NB4 (cell line): ENCODE results near the gene CAMK2B.

Experiments
- DNase-seq: peaks from one replicate; pipeline ENCODE4 v3.0.0; 2010; ENCODE audit warnings: low read depth
- H3K4me3 ChIP-seq: one replicate; pipeline ENCODE4 v1.5.1; 2011; ENCODE audit warnings: mild to moderate bottlenecking, low read depth, low read length, moderate library complexity
- MYC ChIP-seq: IDR thresholded peaks from 2 replicates; pipeline ENCODE4 v1.6.1; 2011; ENCODE audit warnings: low read depth, low read length
- POLR2A ChIP-seq: IDR thresholded peaks from 2 replicates; pipeline ENCODE4 v1.6.1; 2011; ENCODE audit warnings: mild to moderate bottlenecking; ENCODE audit not compliant: insufficient read length; ENCODE audit errors: extremely low read depth
- TF ChIP-seq, protein P1 (sequence below): IDR thresholded peaks from 2 replicates; pipeline ENCODE4 v1.6.1; 2011; ENCODE audit warnings: low read depth, low read length
- TF ChIP-seq, protein P2 (sequence below): IDR thresholded peaks from one replicate; pipeline ENCODE4 v1.5.1; 2012; ENCODE audit warnings: low read depth, low read length

Gene CAMK2B

DNA sequence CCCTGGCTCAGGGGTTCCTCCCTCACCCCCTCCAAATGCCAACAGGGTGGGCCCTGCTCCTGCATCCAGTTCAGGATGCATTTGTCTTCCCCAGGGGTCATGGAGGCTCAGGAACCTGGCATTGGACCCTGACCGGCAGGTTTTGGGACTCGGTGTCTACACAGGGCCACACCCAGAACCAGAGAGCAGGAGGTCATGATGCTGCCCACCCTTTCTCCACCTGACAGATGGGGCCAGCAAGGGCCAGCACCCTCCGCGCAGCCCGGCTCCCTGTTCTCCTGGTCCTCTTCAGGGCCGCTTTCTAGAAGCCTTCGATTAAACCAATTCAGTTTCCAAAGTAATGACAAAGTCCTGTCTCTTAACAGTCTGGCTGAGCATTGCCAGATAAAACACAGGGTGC lies 50.2 kb downstream of the CAMK2B start:
- no peak overlapping the region for H3K4me3 ChIP-seq
- TF ChIP-seq MYC = no peak
- TF ChIP-seq, protein P1, sequence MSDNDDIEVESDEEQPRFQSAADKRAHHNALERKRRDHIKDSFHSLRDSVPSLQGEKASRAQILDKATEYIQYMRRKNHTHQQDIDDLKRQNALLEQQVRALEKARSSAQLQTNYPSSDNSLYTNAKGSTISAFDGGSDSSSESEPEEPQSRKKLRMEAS = no peak
- no peak for TF ChIP-seq POLR2A
- TF ChIP-seq, protein P2, sequence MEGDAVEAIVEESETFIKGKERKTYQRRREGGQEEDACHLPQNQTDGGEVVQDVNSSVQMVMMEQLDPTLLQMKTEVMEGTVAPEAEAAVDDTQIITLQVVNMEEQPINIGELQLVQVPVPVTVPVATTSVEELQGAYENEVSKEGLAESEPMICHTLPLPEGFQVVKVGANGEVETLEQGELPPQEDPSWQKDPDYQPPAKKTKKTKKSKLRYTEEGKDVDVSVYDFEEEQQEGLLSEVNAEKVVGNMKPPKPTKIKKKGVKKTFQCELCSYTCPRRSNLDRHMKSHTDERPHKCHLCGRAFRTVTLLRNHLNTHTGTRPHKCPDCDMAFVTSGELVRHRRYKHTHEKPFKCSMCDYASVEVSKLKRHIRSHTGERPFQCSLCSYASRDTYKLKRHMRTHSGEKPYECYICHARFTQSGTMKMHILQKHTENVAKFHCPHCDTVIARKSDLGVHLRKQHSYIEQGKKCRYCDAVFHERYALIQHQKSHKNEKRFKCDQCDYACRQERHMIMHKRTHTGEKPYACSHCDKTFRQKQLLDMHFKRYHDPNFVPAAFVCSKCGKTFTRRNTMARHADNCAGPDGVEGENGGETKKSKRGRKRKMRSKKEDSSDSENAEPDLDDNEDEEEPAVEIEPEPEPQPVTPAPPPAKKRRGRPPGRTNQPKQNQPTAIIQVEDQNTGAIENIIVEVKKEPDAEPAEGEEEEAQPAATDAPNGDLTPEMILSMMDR = no peak
- DNase-seq = no peak

DNA sequence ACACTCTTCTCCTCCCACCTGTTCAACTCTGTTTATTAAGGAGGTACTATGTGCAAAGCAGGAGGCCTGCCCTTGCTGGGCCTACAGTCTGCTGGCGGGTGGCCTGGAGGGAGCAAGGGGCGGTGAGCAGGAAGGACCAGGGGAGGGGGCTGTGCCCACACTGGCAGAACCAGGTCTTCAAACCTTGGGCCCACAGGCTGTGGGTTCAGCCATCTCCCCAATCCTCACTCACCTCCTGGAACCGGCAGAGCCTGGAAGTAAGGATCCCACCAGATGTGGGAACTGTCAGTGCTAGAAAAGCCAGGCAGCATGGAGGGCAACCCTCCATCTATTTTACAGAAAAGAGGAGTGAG lies 50.8 kb downstream of the CAMK2B start:
- DNase-seq = no peak
- TF ChIP-seq, protein P1 = no peak
- no peak for TF ChIP-seq POLR2A
- no peak for TF ChIP-seq MYC
- TF ChIP-seq, protein P2 = no peak
- H3K4me3 ChIP-seq = no peak overlapping the region

DNA sequence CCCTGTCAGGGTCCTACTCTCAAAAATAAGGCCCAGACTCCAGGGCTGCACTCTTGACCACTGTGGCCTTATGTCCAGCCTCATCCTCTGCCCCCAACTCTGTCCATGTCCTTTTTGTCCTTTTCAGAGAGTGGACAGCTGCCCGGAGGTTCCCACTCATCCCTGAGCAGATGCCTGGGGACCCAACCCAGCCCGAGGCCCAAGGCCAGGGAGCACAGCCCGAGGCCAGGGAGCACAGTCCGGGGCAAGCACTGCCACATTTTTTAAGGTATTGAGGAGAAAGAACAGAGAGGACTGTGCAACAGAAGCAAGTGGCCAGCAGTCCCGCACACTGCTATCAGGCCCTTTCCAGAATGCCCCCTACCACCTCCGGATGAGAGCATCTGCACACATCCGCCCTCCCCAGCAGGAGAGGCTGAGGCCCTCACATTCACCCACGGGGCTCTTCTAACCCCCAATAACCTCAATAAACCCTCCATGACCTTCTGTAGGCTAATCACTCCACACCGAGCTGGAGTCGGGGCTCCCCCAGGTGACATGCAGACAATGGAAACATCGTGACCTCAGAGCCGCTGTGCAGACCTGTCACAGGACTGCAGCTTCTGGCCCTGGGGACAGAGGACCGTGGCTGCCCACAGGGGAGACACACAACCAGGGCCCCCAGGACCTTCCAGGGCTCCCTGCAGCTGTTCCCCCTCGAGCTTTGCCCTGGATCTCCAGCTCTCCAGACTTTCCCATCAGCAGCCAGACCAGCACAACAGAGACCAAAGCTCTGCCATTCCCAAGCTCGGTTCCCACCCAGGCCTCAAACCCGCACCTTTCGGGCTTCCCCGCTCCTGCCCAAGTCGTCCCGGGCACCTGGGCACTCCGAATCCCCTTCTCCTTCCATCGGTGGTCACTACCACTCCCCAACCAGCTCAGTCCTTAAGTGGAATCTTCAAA lies 51.4 kb downstream of the CAMK2B start:
- no peak for DNase-seq
- no peak overlapping the region for H3K4me3 ChIP-seq

DNA sequence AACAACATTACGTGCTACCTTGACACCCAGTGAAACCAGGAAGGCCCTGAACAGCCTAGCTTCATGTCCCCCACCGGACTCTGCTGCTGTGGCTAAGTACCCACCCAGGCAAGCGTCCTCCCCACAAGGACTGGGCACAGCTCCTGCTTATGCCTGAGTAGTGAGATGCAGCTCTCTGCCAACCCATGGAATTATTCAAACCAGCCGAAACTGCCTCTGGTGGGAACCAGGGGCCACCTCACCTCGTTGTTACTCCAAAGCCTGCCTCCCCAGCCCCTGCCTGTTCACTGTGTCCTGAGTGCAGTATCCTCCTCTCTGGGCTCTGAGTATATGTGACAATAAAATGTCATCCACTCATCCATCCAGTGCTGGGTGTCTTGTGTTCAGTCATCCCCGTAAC lies 52.4 kb downstream of the CAMK2B start:
- DNase-seq = no peak
- TF ChIP-seq, protein P1 = no peak
- TF ChIP-seq MYC (no peak), POLR2A (no peak)
- TF ChIP-seq, protein P2 = no peak
- H3K4me3 ChIP-seq = no peak overlapping the region

More for the DNA sequence above, 51.4 kb downstream of the CAMK2B start:
- no peak for TF ChIP-seq MYC
- TF ChIP-seq, protein P2 = no peak
- TF ChIP-seq, protein P1 = no peak
- TF ChIP-seq POLR2A = no peak

DNA sequence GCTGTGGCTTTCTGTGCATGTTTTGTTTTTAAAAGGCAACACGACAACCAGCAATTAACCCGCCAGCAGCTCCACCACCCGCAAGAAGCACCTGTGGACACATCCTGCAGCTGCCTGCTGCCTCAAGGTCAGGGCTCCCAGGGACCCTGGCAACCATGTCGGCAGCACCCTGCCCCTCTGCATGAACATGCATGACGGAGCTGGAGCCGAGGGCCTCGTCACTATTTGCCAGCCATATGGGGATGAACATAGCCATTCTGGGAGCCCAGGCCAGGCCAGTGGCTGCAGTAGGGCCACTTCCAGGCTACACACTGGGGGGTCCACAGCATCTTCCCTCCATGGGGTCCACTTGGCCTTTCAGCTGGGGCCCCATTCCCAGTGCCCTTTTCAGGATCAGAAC lies 52.9 kb downstream of the CAMK2B start:
- no peak for TF ChIP-seq MYC
- TF ChIP-seq POLR2A = no peak
- TF ChIP-seq, protein P1 = no peak
- TF ChIP-seq, protein P2 = no peak
- DNase-seq = no peak
- H3K4me3 ChIP-seq = no peak overlapping the region
